HepG2 (cell line): Measurements from ENCODE around the gene TMEM185B. TPM values are rescaled to one million over a fixed set of nuclear protein-coding genes. Genes with fewer than 3 reads are reported as not detected.

ENCODE experiments used
- ARID2 ChIP-seq: sonication (generic); formaldehyde crosslinking; IDR thresholded peaks from 2 replicates; pipeline ENCODE4 v1.8.1; 2022; ENCODE audit warnings: mild to moderate bottlenecking, missing genetic modification reagents, borderline replicate concordance
- ATF7-NPFF ChIP-seq: sonication (generic); formaldehyde crosslinking; IDR thresholded peaks from 2 replicates; pipeline ENCODE4 v1.8.1; 2023; ENCODE audit warnings: mild to moderate bottlenecking, low read depth, missing genetic modification reagents, moderate library complexity
- CC2D1A ChIP-seq: sonication (generic); formaldehyde crosslinking; IDR thresholded peaks from 2 replicates; pipeline ENCODE4 v1.8.1; 2023; ENCODE audit warnings: mild to moderate bottlenecking, missing genetic modification reagents
- CENPT ChIP-seq: sonication (generic); formaldehyde crosslinking; IDR thresholded peaks from 2 replicates; pipeline ENCODE4 v1.8.0; 2022; ENCODE audit warnings: low read depth, mild to moderate bottlenecking, moderate library complexity, missing genetic modification reagents
- FOXC1 ChIP-seq: sonication (generic); formaldehyde crosslinking; IDR thresholded peaks from 2 replicates; pipeline ENCODE4 v1.8.0; 2022; ENCODE audit warnings: mild to moderate bottlenecking, missing genetic modification reagents, borderline replicate concordance
- FOXP1 ChIP-seq, 2 experiments: fragments of 450-650 bp in 1 of 2; IDR thresholded peaks; 2 replicates each; pipeline ENCODE4 v1.6.1; 2017 to 2018; ENCODE audit warnings: antibody characterized with exemption in 1 of 2
- KMT2A ChIP-seq: sonication (generic); formaldehyde crosslinking; IDR thresholded peaks from 2 replicates; pipeline ENCODE4 v1.4.0; 2020; ENCODE audit warnings: missing genetic modification reagents
- MAF1 ChIP-seq: sonication (generic); formaldehyde crosslinking; IDR thresholded peaks from 2 replicates; pipeline ENCODE4 v1.5.0; 2020; ENCODE audit warnings: missing genetic modification reagents, borderline replicate concordance
- PHF20 ChIP-seq: sonication (generic); formaldehyde crosslinking; IDR thresholded peaks from 2 replicates; pipeline ENCODE4 v1.5.0; 2020; ENCODE audit warnings: mild to moderate bottlenecking, missing genetic modification reagents
- RFX1 ChIP-seq: fragments of 450-650 bp; IDR thresholded peaks from 2 replicates; pipeline ENCODE4 v1.6.1; 2017
- RFX3 ChIP-seq: IDR thresholded peaks from 2 replicates; pipeline ENCODE4 v1.6.1; 2016; ENCODE audit warnings: missing biosample characterization, missing genetic modification reagents
- YY1 ChIP-seq: IDR thresholded peaks from 2 replicates; pipeline ENCODE4 v1.6.1; 2011; ENCODE audit warnings: low read length, low read depth, moderate library complexity, mild to moderate bottlenecking; ENCODE audit not compliant: insufficient read depth, insufficient replicate concordance
- ZNF121 ChIP-seq: sonication (generic); formaldehyde crosslinking; IDR thresholded peaks from 2 replicates; pipeline ENCODE4 v1.5.0; 2020; ENCODE audit warnings: mild to moderate bottlenecking, missing genetic modification reagents
- ZNF251 ChIP-seq: sonication (generic); formaldehyde crosslinking; IDR thresholded peaks from 2 replicates; pipeline ENCODE4 v1.9.0; 2021; ENCODE audit warnings: mild to moderate bottlenecking, missing genetic modification reagents
- ZNF274 ChIP-seq: sonication (generic); formaldehyde crosslinking; IDR thresholded peaks from 2 replicates; pipeline ENCODE4 v1.5.1; 2020; ENCODE audit warnings: mild to moderate bottlenecking, missing genetic modification reagents
- polyA plus RNA-seq, 8 experiments: library from polyadenylated mRNA; depleted of rRNA in 3 of 8; stranded (reverse) in 7 of 8; unstranded in 1 of 8; fragments of >200 nt; fragmentation: Illumina TruSeq in 4 of 8; extraction: Trizol in 4 of 8; gene quantifications; 2 replicates each; pipeline versions ENCODE4 v1.2.1 to v1.2.3, GENCODE V29; 2011 to 2016; ENCODE audit warnings: low read depth in 4 of 8, missing spikeins in 1 of 8, mixed read lengths in 1 of 8; ENCODE audit not compliant: insufficient read depth in 1 of 8
- total RNA-seq, 5 experiments: library from RNA; depleted of rRNA; stranded (reverse); fragments of >200 nt; fragmentation: Illumina TruSeq; extraction: Trizol; gene quantifications; 2 replicates each; pipeline ENCODE4 v1.2.3, GENCODE V29; 2016; ENCODE audit warnings: low read depth in 1 of 5
- TF ChIP-seq, protein P1 (sequence below): sonication (generic); formaldehyde crosslinking; IDR thresholded peaks from 2 replicates; pipeline ENCODE4 v1.8.1; 2023; ENCODE audit warnings: mild to moderate bottlenecking, missing genetic modification reagents
- TF ChIP-seq, protein P2 (sequence below): sonication (generic); formaldehyde crosslinking; IDR thresholded peaks from 2 replicates; pipeline ENCODE4 v1.4.0; 2020; ENCODE audit warnings: mild to moderate bottlenecking, missing genetic modification reagents
- TF ChIP-seq, protein P3 (sequence below): sonication (generic); formaldehyde crosslinking; IDR thresholded peaks from 2 replicates; pipeline ENCODE4 v1.5.1; 2020; ENCODE audit warnings: mild to moderate bottlenecking, missing genetic modification reagents
- TF ChIP-seq, protein P4 (sequence below): sonication (generic); formaldehyde crosslinking; IDR thresholded peaks from 2 replicates; pipeline ENCODE4 v1.4.0; 2020; ENCODE audit warnings: missing genetic modification reagents
- TF ChIP-seq, protein P5 (sequence below): sonication (generic); formaldehyde crosslinking; IDR thresholded peaks from 2 replicates; pipeline ENCODE4 v1.4.0; 2020; ENCODE audit warnings: missing genetic modification reagents

Gene TMEM185B
- total and polyA plus RNA-seq, 2 of the 13 experiments (the other 11 are each of a cell fraction or from before 2014, with no cell fraction given), result 5.6 to 7.0 TPM

DNA sequence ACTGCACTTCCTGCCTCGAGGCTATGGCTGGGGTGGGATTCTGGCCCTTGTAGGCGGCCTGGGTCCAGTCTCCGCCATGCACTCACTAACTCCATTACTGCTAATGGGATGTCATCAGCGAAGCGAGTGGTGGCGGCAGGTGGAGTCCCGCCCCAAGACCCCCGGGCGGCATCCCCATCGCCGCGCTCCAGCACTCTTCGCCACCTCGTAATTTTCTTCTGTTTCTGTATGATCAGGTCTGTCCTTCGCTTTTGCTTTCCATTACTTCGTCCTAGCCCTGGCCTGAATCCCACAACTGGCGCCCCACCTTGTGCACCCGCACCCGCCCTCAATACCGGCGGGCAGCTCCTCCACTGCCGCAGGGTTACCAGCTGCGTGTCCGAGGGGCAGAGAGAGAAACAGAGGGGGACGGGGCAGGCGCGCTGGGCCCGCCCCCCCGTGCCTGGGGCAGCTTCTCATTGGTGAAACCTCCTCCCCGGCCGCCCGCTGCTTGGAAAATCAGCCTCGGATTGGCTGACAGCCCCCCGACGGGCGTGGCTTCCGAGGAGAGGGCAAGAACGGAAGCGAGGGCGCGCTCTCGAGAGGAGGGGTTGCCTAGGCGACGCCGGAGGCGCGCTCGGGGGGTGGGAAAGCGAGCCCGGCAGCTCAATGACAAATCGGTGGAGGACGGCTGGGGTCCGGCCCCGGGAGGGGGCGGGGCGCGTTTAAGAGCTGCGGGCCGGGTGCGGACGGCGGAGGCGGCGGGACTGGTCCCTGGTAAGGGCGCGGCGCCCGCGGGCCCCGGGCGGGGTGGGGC, 29.2 kb upstream of the TMEM185B start, which contains the start of gene RALB (continued):
- TF ChIP-seq ZNF251 (CRISPR knock-in tag) (no peak), RFX3 (CRISPR knock-in tag) (peak; percentile 98), YY1 (no peak), PHF20 (no peak), KMT2A (peak; percentile 73; the same call in 1 of the 2 replicates), ARID2 (no peak), CENPT (no peak), ZNF274 (CRISPR knock-in tag) (peak; percentile 83), MAF1 (CRISPR knock-in tag) (0 out of 2 replicates have a peak, but pooled peaks have one; percentile 49), ATF7-NPFF (CRISPR knock-in tag) (peak; percentile 57; the same call in 1 of the 2 replicates), CC2D1A (CRISPR knock-in tag) (no peak), RFX1 (peak; percentile 98), FOXC1 (0 out of 2 replicates have a peak, but pooled peaks have one; percentile 15), FOXP1 (IDR thresholded peaks at IDR 0.05) (no peak), FOXP1 (CRISPR knock-in tag; IDR thresholded peaks at IDR 0.05) (peak; percentile 30; the same call in 1 of the 2 replicates), ZNF121 (CRISPR knock-in tag) (no peak)
- TF ChIP-seq, protein P1, sequence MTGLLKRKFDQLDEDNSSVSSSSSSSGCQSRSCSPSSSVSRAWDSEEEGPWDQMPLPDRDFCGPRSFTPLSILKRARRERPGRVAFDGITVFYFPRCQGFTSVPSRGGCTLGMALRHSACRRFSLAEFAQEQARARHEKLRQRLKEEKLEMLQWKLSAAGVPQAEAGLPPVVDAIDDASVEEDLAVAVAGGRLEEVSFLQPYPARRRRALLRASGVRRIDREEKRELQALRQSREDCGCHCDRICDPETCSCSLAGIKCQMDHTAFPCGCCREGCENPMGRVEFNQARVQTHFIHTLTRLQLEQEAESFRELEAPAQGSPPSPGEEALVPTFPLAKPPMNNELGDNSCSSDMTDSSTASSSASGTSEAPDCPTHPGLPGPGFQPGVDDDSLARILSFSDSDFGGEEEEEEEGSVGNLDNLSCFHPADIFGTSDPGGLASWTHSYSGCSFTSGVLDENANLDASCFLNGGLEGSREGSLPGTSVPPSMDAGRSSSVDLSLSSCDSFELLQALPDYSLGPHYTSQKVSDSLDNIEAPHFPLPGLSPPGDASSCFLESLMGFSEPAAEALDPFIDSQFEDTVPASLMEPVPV (CRISPR knock-in tag), result peak; percentile 83
- TF ChIP-seq, protein P2, sequence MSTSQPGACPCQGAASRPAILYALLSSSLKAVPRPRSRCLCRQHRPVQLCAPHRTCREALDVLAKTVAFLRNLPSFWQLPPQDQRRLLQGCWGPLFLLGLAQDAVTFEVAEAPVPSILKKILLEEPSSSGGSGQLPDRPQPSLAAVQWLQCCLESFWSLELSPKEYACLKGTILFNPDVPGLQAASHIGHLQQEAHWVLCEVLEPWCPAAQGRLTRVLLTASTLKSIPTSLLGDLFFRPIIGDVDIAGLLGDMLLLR (CRISPR knock-in tag), result no peak
- TF ChIP-seq, protein P3, sequence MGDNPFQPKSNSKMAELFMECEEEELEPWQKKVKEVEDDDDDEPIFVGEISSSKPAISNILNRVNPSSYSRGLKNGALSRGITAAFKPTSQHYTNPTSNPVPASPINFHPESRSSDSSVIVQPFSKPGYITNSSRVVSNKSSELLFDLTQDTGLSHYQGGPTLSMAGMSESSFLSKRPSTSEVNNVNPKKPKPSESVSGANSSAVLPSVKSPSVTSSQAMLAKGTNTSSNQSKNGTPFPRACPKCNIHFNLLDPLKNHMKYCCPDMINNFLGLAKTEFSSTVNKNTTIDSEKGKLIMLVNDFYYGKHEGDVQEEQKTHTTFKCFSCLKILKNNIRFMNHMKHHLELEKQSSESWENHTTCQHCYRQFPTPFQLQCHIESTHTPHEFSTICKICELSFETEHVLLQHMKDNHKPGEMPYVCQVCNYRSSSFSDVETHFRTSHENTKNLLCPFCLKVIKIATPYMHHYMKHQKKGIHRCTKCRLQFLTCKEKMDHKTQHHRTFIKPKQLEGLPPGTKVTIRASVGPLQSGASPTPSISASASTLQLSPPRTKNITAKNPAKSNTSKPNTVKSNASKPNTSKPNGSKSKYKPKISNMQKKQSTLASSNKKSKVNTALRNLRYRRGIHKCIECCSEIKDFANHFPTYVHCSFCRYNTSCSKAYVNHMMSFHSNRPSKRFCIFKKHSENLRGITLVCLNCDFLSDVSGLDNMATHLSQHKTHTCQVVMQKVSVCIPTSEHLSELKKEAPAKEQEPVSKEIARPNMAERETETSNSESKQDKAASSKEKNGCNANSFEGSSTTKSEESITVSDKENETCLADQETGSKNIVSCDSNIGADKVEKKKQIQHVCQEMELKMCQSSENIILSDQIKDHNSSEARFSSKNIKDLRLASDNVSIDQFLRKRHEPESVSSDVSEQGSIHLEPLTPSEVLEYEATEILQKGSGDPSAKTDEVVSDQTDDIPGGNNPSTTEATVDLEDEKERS, result no peak
- TF ChIP-seq, protein P4, sequence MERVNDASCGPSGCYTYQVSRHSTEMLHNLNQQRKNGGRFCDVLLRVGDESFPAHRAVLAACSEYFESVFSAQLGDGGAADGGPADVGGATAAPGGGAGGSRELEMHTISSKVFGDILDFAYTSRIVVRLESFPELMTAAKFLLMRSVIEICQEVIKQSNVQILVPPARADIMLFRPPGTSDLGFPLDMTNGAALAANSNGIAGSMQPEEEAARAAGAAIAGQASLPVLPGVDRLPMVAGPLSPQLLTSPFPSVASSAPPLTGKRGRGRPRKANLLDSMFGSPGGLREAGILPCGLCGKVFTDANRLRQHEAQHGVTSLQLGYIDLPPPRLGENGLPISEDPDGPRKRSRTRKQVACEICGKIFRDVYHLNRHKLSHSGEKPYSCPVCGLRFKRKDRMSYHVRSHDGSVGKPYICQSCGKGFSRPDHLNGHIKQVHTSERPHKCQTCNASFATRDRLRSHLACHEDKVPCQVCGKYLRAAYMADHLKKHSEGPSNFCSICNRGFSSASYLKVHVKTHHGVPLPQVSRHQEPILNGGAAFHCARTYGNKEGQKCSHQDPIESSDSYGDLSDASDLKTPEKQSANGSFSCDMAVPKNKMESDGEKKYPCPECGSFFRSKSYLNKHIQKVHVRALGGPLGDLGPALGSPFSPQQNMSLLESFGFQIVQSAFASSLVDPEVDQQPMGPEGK (CRISPR knock-in tag), result peak; percentile 64; the same call in 1 of the 2 replicates
- TF ChIP-seq, protein P5, sequence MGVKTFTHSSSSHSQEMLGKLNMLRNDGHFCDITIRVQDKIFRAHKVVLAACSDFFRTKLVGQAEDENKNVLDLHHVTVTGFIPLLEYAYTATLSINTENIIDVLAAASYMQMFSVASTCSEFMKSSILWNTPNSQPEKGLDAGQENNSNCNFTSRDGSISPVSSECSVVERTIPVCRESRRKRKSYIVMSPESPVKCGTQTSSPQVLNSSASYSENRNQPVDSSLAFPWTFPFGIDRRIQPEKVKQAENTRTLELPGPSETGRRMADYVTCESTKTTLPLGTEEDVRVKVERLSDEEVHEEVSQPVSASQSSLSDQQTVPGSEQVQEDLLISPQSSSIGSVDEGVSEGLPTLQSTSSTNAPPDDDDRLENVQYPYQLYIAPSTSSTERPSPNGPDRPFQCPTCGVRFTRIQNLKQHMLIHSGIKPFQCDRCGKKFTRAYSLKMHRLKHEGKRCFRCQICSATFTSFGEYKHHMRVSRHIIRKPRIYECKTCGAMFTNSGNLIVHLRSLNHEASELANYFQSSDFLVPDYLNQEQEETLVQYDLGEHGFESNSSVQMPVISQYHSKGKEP (CRISPR knock-in tag), result no peak
